Measurements from ENCODE around the gene ZNF48. TPM values are rescaled to one million over a fixed set of nuclear protein-coding genes. Genes with fewer than 3 reads are reported as not detected.

ZNF48 gene
- total and polyA plus RNA-seq, 2 donors (not counting 1 experiment from before 2014, with no cell fraction given), result 8.4 to 13.3 TPM

GRCh38 chr16:30399435-30400186, 4.4 kb downstream of the ZNF48 start:
- intact Hi-C loops (cut with micrococcal nuclease), result loop anchor here (10.0 kb wide), 1 partner anchor 535 kb away; the partner anchor contains the start of gene CDIPT
- Mint-ChIP-seq H3K27ac (peak overlapping the region; percentile 63), H3K27me3 (peaks cover 4% of the 10 kb centered on the region), H3K4me3 (peak overlapping the region; percentile 90), H3K4me1 (peaks cover 27% of the 10 kb centered on the region), H3K9me3 (ENCODE audit: insufficient read depth) (no peaks in the 10 kb centered on the region)
- DNase-seq (peak; percentile 12), ATAC-seq (ENCODE audit: low read depth) (no peak)
- Histone ChIP-seq H4K20me1 (ENCODE audit: control insufficient read depth, insufficient read depth, low read length, poor library complexity, severe bottlenecking) (peaks cover 25% of the 10 kb centered on the region), H3K27ac (ENCODE audit: low read length in 2 of 2) (no peak overlapping the region), H3K27me3 (replicated peaks in 1 of 4; ENCODE audit: control extremely low read depth in 1 of 4, control insufficient read depth in 3 of 4, insufficient read depth in 4 of 4, low read length in 3 of 4) (no peaks in the 10 kb centered on the region), H3K4me3 (ENCODE audit: control extremely low read depth in 1 of 5, extremely low read depth in 1 of 5, insufficient read depth in 1 of 5, low read depth in 2 of 5, low read length in 4 of 5) (peak overlapping the region in 4 of 5 experiments; percentile 61 to 85 (median 70)), H3K4me2 (replicated peaks; ENCODE audit: low read depth, low read length, poor library complexity, severe bottlenecking) (peak overlapping the region; percentile 98), H3K9ac (ENCODE audit: low read length) (peak overlapping the region; percentile 76), H3K9me3 (ENCODE audit: control extremely low read depth in 1 of 3, control insufficient read depth in 2 of 3, insufficient read depth in 1 of 3, low read length in 2 of 3) (no peaks in the 10 kb centered on the region), H3K4me1 (ENCODE audit: control insufficient read depth in 2 of 2, insufficient read depth in 2 of 2, low read length in 2 of 2) (peaks cover 16 to 36% of the 10 kb centered on the region in 2 donors), H3K36me3 (replicated peaks in 1 of 2; ENCODE audit: control extremely low read depth in 1 of 2, control insufficient read depth in 1 of 2, extremely low read depth in 1 of 2, insufficient read depth in 2 of 2, low read length in 1 of 2) (peaks cover 0 to 16% of the 10 kb centered on the region in 2 experiments), H2AFZ (ENCODE audit: insufficient read depth, low read depth, low read length, poor library complexity, severe bottlenecking) (peak overlapping the region; percentile 94), H3K79me2 (ENCODE audit: control insufficient read depth, insufficient read depth, low read length) (peaks cover 30% of the 10 kb centered on the region)
- ChIA-PET POLR2A (interaction anchor here (0.6 to 1.3 kb wide), 4 partner anchors 10 to 233 kb away, joined by 4 to 6 read pairs (median 4); no protein-coding TSS in a partner anchor), CTCF (interaction anchor here (2.2 to 2.5 kb wide), 2 partner anchors 9 to 17 kb away, joined by 5 to 15 read pairs; partner anchors contain the start of genes SEPTIN1 and ZNF771)
- TF ChIP-seq EZH2 (IDR thresholded peaks at IDR 0.05; ENCODE audit: borderline replicate concordance, insufficient read depth, low read depth, low read length, poor library complexity, severe bottlenecking), result no peak
- TF ChIP-seq, protein P1, sequence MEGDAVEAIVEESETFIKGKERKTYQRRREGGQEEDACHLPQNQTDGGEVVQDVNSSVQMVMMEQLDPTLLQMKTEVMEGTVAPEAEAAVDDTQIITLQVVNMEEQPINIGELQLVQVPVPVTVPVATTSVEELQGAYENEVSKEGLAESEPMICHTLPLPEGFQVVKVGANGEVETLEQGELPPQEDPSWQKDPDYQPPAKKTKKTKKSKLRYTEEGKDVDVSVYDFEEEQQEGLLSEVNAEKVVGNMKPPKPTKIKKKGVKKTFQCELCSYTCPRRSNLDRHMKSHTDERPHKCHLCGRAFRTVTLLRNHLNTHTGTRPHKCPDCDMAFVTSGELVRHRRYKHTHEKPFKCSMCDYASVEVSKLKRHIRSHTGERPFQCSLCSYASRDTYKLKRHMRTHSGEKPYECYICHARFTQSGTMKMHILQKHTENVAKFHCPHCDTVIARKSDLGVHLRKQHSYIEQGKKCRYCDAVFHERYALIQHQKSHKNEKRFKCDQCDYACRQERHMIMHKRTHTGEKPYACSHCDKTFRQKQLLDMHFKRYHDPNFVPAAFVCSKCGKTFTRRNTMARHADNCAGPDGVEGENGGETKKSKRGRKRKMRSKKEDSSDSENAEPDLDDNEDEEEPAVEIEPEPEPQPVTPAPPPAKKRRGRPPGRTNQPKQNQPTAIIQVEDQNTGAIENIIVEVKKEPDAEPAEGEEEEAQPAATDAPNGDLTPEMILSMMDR (IDR thresholded peaks at IDR 0.05), result no peak
- WGBS (ENCODE audit: insufficient coverage), result 23% methylated on average over 12 of the region's 12 CpGs
